ENCODE results near the gene CDH11.

The CDH11 gene

GRCh38 chr16:65102326-65102725 is 19.5 kb downstream of the CDH11 start:
- Histone ChIP-seq H3K4me1 (ENCODE audit: insufficient read depth, low read length, poor library complexity, severe bottlenecking) (no peaks in the 10 kb centered on the region), H3K9me3 (ENCODE audit: insufficient read depth, low read depth, low read length) (no peaks in the 10 kb centered on the region), H3K9me2 (replicated peaks; ENCODE audit: low read depth, low read length) (no peaks in the 10 kb centered on the region), H3K36me3 (ENCODE audit: insufficient read depth, low read length) (no peaks in the 10 kb centered on the region), H3K9ac (ENCODE audit: low read depth, low read length, poor library complexity, severe bottlenecking) (no peak overlapping the region), H3K27me3 (ENCODE audit: insufficient read depth, low read length, poor library complexity, severe bottlenecking) (no peaks in the 10 kb centered on the region), H4K20me1 (ENCODE audit: insufficient read depth, low read length, poor library complexity, severe bottlenecking) (no peaks in the 10 kb centered on the region), H3K4me3 (ENCODE audit: low read length, poor library complexity, severe bottlenecking) (no peak overlapping the region), H2AFZ (ENCODE audit: low read length) (no peak overlapping the region), H3K79me2 (ENCODE audit: insufficient read depth, low read length) (no peaks in the 10 kb centered on the region), H3F3A (ENCODE audit: low read depth) (no peaks in the 10 kb centered on the region), H3K4me2 (ENCODE audit: low read depth, low read length, poor library complexity, severe bottlenecking) (no peak overlapping the region)
- TF ChIP-seq CTCF (conservative IDR thresholded peaks at IDR 0.05; ENCODE audit: low read length): no peak
- no peak for TF ChIP-seq EZH2phosphoT487 (IDR thresholded peaks at IDR 0.05; ENCODE audit: borderline replicate concordance)

- H3K36me3 ChIP-seq (ENCODE audit: insufficient read depth, low read length): no peaks in the 10 kb centered on the region
- no peaks in the 10 kb centered on the region for H3F3A ChIP-seq (ENCODE audit: low read depth)
- H3K27me3 ChIP-seq (ENCODE audit: insufficient read depth, low read length, poor library complexity, severe bottlenecking): no peaks in the 10 kb centered on the region
- no peaks in the 10 kb centered on the region for H3K4me1 ChIP-seq (ENCODE audit: insufficient read depth, low read length, poor library complexity, severe bottlenecking)
- TF ChIP-seq CTCF (conservative IDR thresholded peaks at IDR 0.05; ENCODE audit: low read length): no peak
- no peaks in the 10 kb centered on the region for H4K20me1 ChIP-seq (ENCODE audit: insufficient read depth, low read length, poor library complexity, severe bottlenecking)
- no peak overlapping the region for H3K9ac ChIP-seq (ENCODE audit: low read depth, low read length, poor library complexity, severe bottlenecking)
- H3K4me3 ChIP-seq (ENCODE audit: low read length, poor library complexity, severe bottlenecking): no peak overlapping the region
- H3K79me2 ChIP-seq (ENCODE audit: insufficient read depth, low read length): no peaks in the 10 kb centered on the region
- H3K4me2 ChIP-seq (ENCODE audit: low read depth, low read length, poor library complexity, severe bottlenecking): no peak overlapping the region
- H3K9me2 ChIP-seq (replicated peaks; ENCODE audit: low read depth, low read length): no peaks in the 10 kb centered on the region
- H2AFZ ChIP-seq (ENCODE audit: low read length): no peak overlapping the region
- no peaks in the 10 kb centered on the region for H3K9me3 ChIP-seq (ENCODE audit: insufficient read depth, low read depth, low read length)
These were observed 20.9 kb downstream of the CDH11 start for GRCh38 chr16:65101009-65101408.

- H3K4me2 ChIP-seq (ENCODE audit: low read depth, low read length, poor library complexity, severe bottlenecking): no peak overlapping the region
- no peaks in the 10 kb centered on the region for H4K20me1 ChIP-seq (ENCODE audit: insufficient read depth, low read length, poor library complexity, severe bottlenecking)
- TF ChIP-seq EZH2phosphoT487 (IDR thresholded peaks at IDR 0.05; ENCODE audit: borderline replicate concordance) (no peak), CTCF (conservative IDR thresholded peaks at IDR 0.05; ENCODE audit: low read length) (no peak)
These were observed 22.3 kb downstream of the CDH11 start for GRCh38 chr16:65099607-65100006.

More at GRCh38 chr16:65099607-65100006, 22.3 kb downstream of the CDH11 start:
- no peaks in the 10 kb centered on the region for H3K36me3 ChIP-seq (ENCODE audit: insufficient read depth, low read length)
- H3K4me1 ChIP-seq (ENCODE audit: insufficient read depth, low read length, poor library complexity, severe bottlenecking): no peaks in the 10 kb centered on the region
- H2AFZ ChIP-seq (ENCODE audit: low read length): no peak overlapping the region
- no peaks in the 10 kb centered on the region for H3K9me2 ChIP-seq (replicated peaks; ENCODE audit: low read depth, low read length)
- no peaks in the 10 kb centered on the region for H3K9me3 ChIP-seq (ENCODE audit: insufficient read depth, low read depth, low read length)
- no peak overlapping the region for H3K9ac ChIP-seq (ENCODE audit: low read depth, low read length, poor library complexity, severe bottlenecking)
- H3F3A ChIP-seq (ENCODE audit: low read depth): no peaks in the 10 kb centered on the region
- H3K4me3 ChIP-seq (ENCODE audit: low read length, poor library complexity, severe bottlenecking): no peak overlapping the region
- no peaks in the 10 kb centered on the region for H3K27me3 ChIP-seq (ENCODE audit: insufficient read depth, low read length, poor library complexity, severe bottlenecking)
- H3K79me2 ChIP-seq (ENCODE audit: insufficient read depth, low read length): no peaks in the 10 kb centered on the region

Measured in Loucy (cell line).